ENCODE data around the gene RNF175.

The RNF175 gene

DNA sequence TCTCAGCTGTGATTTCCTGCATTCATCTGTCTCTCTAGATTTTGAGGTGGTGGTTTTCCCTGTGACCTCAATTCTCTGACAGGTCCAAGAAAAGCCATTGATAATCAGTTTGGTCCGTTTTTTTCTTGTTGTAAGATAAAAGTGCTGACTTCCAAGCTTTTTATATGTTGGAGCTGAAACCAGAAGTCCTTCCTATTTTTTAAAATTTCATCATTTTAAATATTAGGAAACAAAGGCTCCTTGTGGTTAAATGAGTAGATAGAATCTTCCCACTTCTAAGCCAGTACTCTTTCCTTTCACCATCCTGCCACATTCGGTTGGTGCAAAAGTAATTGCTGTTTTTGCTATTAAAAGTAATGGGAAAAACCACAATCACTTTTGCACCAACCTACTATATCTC is 18.3 kb downstream of the RNF175 start:
- Mint-ChIP-seq H3K36me3 (peaks cover 5% of the 10 kb centered on the region), H3K9me3 (ENCODE audit: low read depth) (no peaks in the 10 kb centered on the region), H3K4me3 (no peak overlapping the region), H3K4me1 (ENCODE audit: low read depth) (no peaks in the 10 kb centered on the region), H3K27me3 (peaks cover 2% of the 10 kb centered on the region), H3K27ac (no peak overlapping the region)

DNA sequence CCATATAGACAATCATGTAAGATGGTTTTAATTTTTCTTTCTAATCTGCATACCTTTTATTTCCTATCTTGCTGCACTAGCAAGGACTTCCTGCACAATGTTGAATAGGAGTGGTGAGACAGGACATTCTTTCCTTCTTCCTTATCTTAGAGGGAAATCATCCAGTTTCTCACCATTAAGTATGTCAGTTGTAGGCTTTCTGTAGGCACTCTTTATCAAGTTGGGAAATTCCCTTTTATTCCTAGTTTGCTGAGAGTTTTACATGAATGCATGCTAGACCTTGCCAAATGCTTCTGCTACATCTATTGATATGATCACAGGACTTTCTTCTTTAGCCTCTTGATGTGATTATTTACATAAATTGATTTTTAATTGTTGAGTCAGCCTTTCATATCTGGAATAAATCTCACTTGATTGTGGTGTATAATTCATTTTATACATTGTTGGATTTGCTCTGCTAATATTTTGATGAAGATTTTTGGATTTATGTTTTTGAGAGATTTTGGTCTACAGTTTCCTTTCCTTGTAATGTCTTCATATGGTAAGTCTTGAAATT is 23.8 kb downstream of the RNF175 start:
- Mint-ChIP-seq H3K27me3 (peaks cover 2% of the 10 kb centered on the region), H3K4me1 (ENCODE audit: low read depth) (no peaks in the 10 kb centered on the region), H3K27ac (no peak overlapping the region), H3K36me3 (peaks cover 5% of the 10 kb centered on the region), H3K4me3 (no peak overlapping the region), H3K9me3 (ENCODE audit: low read depth) (no peaks in the 10 kb centered on the region)

DNA sequence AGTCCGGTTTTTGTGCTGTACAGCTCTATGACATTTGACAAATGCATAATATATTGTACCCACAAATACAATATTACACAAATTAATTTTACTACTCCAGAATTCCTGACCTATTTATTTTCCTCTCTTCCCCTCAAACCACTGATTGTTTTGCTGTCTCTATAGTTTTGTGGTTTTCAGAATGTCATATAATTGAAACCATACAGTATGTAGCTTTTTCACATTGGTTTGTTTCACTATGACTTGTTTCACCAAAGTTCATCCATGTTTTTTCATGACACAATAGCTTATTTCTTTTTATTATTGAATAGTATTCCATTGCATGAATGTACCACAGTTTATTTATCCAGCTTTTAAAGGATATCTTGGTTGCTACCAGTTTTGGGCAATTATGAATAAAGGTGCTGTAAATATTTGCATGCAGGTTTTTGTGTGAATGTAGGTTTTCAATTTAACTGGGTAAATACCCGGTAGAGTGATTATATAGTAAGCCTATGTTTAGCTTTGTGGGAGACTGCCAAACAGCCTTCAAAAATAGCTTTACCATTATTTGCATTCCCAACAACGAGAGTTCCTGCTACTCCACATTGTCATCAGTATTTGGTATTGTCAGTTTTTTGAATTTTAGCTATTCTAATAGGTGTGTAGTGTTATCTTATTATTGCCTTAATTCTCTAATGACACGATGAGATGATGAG is 25.9 kb downstream of the RNF175 start:
- Mint-ChIP-seq H3K9me3 (ENCODE audit: low read depth) (no peaks in the 10 kb centered on the region), H3K36me3 (no peaks in the 10 kb centered on the region)

DNA sequence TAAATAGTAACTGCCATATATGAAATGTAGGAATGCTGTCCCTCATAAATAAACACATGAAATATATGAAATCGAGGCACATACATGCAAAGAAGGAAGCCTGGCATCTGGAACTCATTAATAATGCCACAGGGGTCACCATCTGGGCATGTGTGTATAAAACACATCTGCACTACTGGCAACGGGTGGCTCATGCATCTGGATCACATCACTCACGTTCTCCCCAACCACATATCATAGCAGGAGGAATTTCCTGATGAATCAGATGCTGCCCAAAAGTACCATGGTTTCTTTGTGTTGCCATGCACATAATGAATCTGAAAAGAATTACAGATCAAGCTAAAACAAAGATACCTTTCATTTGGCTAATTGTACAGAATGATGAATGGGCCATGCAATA is 28.6 kb downstream of the RNF175 start:
- Mint-ChIP-seq H3K9me3 (ENCODE audit: low read depth) (no peaks in the 10 kb centered on the region), H3K4me1 (ENCODE audit: low read depth) (no peaks in the 10 kb centered on the region), H3K27me3 (no peaks in the 10 kb centered on the region), H3K4me3 (no peak overlapping the region), H3K36me3 (no peaks in the 10 kb centered on the region), H3K27ac (no peak overlapping the region)

More for the DNA sequence above, 25.9 kb downstream of the RNF175 start:
- no peak overlapping the region for H3K27ac Mint-ChIP-seq
- H3K27me3 Mint-ChIP-seq, result no peaks in the 10 kb centered on the region
- H3K4me1 Mint-ChIP-seq (ENCODE audit: low read depth), result no peaks in the 10 kb centered on the region
- no peak overlapping the region for H3K4me3 Mint-ChIP-seq

DNA sequence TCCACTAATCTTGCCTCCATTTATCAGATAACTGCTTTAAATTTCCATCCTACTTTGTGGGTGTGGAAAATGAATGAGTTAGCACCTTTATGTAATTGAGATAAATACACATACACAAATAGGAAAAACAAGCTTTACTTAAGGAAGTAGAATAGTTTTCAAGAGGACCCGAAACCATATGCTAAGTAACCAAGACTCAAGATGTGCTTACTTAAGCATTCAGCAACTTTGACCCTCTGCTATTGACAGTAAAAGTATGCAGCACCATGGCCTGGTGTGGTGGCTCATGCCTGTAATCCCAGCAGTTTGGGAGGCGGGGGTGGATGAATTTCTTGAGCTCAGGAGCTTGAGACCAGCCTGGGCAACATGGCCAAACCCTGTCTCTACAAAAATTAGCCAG is 29.9 kb downstream of the RNF175 start:
- H3K4me3 Mint-ChIP-seq, result no peak overlapping the region

DNA sequence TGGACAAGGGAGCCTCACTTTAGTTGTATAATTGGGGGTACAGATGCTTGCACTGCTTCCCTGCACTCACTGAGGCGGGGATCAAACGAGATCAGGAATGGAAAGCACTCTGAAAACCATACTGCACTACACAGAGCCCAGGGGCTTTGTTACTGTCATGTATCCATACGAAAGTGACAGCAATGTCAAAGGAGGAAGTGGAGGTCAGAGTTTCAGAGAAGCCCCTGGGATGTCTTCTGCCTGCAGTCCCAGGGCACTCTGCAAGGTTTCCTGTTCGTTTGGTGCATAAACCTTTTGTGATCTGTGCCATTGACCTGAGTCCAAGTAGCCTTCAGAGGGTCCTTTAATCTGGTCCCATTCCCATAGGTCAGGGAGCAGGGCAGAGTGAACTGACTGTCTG is 31.2 kb downstream of the RNF175 start:
- H3K4me1 Mint-ChIP-seq (ENCODE audit: low read depth), result no peaks in the 10 kb centered on the region
- no peak overlapping the region for H3K27ac Mint-ChIP-seq
- H3K36me3 Mint-ChIP-seq, result no peaks in the 10 kb centered on the region
- H3K9me3 Mint-ChIP-seq (ENCODE audit: low read depth), result no peaks in the 10 kb centered on the region
- no peaks in the 10 kb centered on the region for H3K27me3 Mint-ChIP-seq
- no peak overlapping the region for H3K4me3 Mint-ChIP-seq

More for the DNA sequence above, 29.9 kb downstream of the RNF175 start:
- H3K9me3 Mint-ChIP-seq (ENCODE audit: low read depth), result no peaks in the 10 kb centered on the region
- H3K4me1 Mint-ChIP-seq (ENCODE audit: low read depth), result no peaks in the 10 kb centered on the region
- no peaks in the 10 kb centered on the region for H3K36me3 Mint-ChIP-seq
- no peaks in the 10 kb centered on the region for H3K27me3 Mint-ChIP-seq
- H3K27ac Mint-ChIP-seq, result no peak overlapping the region

DNA sequence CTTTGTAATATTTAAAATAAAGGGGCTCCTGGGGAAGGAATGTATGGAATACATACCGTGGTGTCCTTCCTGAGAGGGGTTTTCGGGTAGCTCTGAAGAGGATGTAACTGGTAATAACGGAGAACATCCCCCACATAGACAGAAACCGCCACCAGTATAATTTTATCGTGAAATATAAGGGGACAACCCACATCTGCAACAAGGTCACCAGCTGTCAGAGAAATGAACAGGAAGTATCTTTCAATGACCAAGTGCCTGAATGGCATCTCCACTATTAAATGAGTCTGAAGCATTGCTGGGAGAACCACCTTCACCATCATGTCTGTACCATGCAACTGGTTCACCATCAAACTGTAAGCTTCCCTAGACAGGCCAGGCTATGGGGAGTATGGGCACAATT is 31.7 kb downstream of the RNF175 start:
- H3K4me3 Mint-ChIP-seq, result no peak overlapping the region
- no peak overlapping the region for H3K27ac Mint-ChIP-seq
- H3K27me3 Mint-ChIP-seq, result no peaks in the 10 kb centered on the region

DNA sequence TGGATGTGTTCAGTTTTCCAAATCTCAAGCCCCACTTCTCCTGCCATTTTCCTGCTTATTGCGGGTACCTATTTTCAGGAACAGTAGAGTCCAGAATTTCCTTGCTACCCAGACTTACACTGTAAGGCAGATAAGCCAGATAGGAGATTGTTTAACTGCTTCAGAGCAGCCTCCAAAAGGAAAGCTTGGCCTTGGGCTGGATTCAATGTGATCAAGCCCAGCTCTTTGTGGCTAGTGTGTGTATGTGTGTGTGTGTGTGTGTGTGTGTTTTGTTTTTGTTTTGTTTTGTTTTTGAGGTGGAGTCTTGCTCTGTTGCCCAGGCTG is 34.0 kb downstream of the RNF175 start:
- no peaks in the 10 kb centered on the region for H3K9me3 Mint-ChIP-seq (ENCODE audit: low read depth)
- H3K36me3 Mint-ChIP-seq, result no peaks in the 10 kb centered on the region

More for the DNA sequence above, 31.7 kb downstream of the RNF175 start:
- Mint-ChIP-seq H3K9me3 (ENCODE audit: low read depth) (no peaks in the 10 kb centered on the region), H3K4me1 (ENCODE audit: low read depth) (no peaks in the 10 kb centered on the region), H3K36me3 (no peaks in the 10 kb centered on the region)

DNA sequence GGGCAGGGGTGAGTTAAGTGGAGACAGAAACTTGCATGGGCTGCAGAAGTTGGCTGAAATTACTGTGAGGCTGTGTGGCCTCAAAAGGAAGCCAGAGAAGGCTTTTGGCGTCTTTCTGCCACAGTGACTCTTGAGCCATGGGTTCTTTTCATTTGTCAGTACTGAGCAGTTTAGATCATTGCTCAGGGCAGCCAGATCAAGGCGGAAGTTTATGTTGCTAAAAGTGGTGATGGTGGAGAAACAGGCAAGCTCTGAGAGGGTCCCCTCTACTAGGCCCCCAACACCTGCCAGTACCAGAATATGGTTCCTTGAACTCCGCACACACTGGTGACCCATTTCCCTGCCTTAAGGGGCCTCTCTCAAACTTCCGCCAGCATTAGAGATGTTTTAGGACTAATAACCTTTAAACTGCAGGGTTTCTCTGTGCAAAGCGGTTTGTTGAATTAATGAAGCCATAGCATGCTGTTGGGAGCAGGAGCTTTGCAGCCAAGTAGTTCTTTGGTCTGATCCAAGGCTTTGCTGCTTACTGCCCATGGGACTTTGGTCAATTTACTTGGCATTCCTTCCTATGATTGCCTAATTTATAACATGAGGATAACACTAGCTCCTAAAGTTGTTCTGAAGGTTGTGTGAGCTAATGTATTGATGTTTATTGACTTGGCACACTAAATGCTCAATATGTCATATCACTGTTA is 34.5 kb downstream of the RNF175 start:
- H3K27me3 Mint-ChIP-seq, result no peaks in the 10 kb centered on the region
- H3K27ac Mint-ChIP-seq, result no peak overlapping the region
- no peaks in the 10 kb centered on the region for H3K36me3 Mint-ChIP-seq
- H3K4me3 Mint-ChIP-seq, result no peak overlapping the region
- no peaks in the 10 kb centered on the region for H3K4me1 Mint-ChIP-seq (ENCODE audit: low read depth)
- no peaks in the 10 kb centered on the region for H3K9me3 Mint-ChIP-seq (ENCODE audit: low read depth)

More for the DNA sequence above, 34.0 kb downstream of the RNF175 start:
- H3K4me1 Mint-ChIP-seq (ENCODE audit: low read depth), result no peaks in the 10 kb centered on the region
- H3K27ac Mint-ChIP-seq, result no peak overlapping the region
- no peak overlapping the region for H3K4me3 Mint-ChIP-seq
- H3K27me3 Mint-ChIP-seq, result no peaks in the 10 kb centered on the region

DNA sequence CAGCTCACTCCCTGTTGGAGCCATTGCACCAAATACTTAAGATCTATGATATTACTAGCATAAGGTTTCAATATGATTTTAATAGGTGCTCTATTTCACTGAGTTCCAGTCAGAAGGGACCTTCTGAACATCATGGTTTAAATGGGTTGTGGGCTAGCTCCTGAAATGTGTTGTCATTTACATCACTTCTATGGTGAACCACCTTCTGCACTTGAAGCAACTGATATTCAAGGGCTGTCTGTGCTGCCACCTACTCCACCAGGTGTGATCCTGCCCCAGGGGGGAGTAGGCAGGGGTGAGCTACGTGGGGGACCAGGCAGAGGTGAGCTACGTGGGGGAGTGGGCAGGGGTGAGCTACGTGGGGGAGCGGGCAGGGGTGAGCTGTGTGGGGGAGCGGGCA is 35.2 kb downstream of the RNF175 start:
- no peaks in the 10 kb centered on the region for H3K36me3 Mint-ChIP-seq
- no peaks in the 10 kb centered on the region for H3K4me1 Mint-ChIP-seq (ENCODE audit: low read depth)
- no peaks in the 10 kb centered on the region for H3K9me3 Mint-ChIP-seq (ENCODE audit: low read depth)
- H3K4me3 Mint-ChIP-seq, result no peak overlapping the region
- no peak overlapping the region for H3K27ac Mint-ChIP-seq
- no peaks in the 10 kb centered on the region for H3K27me3 Mint-ChIP-seq

DNA sequence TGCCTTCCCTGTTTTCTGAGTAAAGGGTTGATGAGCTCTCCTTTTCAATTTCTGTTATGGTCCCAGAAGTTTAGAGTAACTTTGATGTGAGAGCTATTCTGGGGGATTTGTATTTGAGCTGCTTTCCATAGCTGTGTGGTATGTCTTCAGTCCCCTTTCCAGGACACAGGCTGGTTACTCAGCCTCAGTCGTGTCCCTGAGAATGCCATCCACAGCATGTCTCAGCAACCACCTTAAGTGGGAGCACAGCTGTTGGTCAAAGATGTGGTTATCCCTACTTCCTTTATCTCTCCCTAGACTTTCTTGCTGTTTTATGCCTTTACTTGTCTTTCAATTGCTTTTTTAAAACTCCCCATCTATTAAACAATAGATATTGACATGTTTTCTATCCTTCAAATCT is 37.8 kb downstream of the RNF175 start:
- no peaks in the 10 kb centered on the region for H3K9me3 Mint-ChIP-seq (ENCODE audit: low read depth)
- no peak overlapping the region for H3K4me3 Mint-ChIP-seq
- H3K27me3 Mint-ChIP-seq, result peaks cover 3% of the 10 kb centered on the region
- no peaks in the 10 kb centered on the region for H3K4me1 Mint-ChIP-seq (ENCODE audit: low read depth)
- H3K36me3 Mint-ChIP-seq, result peaks cover 3% of the 10 kb centered on the region
- no peak overlapping the region for H3K27ac Mint-ChIP-seq

DNA sequence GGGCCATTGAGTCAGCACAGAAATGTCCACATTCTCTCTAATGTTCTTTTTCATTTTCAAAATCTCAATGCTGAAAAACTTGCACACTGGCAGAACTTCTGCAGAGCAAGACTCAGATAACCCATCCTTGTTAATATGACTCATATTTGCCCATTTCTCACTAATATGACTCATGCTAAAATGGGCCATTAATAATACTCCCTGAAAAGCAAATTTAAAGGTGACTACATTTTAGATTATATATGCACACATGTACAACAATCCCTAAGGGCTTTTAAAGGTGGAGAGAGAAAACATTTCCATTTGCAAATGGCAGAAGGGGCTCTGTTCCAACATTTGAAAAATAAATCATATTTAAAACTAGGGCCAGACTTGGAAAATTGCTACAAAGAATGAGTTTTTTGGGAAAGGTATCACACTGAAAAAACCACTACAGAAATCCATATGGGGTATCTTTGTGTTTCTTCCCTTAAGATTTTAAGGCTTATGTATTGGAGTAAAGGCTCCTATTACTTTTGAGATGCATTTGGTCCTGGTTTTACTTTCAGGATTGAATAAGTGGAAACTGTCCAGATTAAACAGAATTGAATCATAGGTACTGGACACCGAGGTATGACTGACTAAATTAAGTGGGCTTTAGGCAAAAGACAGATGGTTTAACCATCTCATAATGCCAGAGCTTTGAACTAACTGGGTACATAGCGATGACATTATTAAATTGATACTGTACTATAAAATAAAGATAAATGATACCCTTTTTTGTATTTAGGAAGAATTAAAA is 45.8 kb downstream of the RNF175 start:
- Mint-ChIP-seq H3K27ac (no peak overlapping the region), H3K4me1 (ENCODE audit: low read depth) (peaks cover 6% of the 10 kb centered on the region), H3K9me3 (ENCODE audit: low read depth) (no peaks in the 10 kb centered on the region), H3K36me3 (peaks cover under 1% of the 10 kb centered on the region), H3K27me3 (peaks cover 3% of the 10 kb centered on the region), H3K4me3 (no peak overlapping the region)

DNA sequence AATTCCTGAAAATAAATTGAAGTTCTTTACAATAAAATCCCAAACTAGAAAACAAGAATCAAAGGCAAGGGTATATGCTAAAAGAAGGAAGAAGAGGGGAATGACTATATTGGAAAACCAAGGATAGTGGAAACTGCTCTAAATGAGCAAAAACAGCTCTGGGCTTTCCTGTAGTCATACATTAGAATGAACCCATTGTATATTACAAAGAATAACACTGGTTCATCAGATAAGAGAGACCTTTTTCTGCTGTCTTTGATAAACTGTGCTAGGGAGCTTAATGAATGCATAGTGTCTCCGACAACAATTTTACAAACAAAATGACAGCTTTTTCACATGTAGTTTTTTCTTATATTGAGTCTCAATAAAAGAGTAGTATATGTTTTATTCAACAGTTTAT is 49.1 kb downstream of the RNF175 start:
- no peak overlapping the region for H3K27ac Mint-ChIP-seq
- H3K4me1 Mint-ChIP-seq (ENCODE audit: low read depth), result peaks cover 16% of the 10 kb centered on the region
- no peaks in the 10 kb centered on the region for H3K9me3 Mint-ChIP-seq (ENCODE audit: low read depth)
- no peaks in the 10 kb centered on the region for H3K36me3 Mint-ChIP-seq
- H3K27me3 Mint-ChIP-seq, result peaks cover 2% of the 10 kb centered on the region
- no peak overlapping the region for H3K4me3 Mint-ChIP-seq

DNA sequence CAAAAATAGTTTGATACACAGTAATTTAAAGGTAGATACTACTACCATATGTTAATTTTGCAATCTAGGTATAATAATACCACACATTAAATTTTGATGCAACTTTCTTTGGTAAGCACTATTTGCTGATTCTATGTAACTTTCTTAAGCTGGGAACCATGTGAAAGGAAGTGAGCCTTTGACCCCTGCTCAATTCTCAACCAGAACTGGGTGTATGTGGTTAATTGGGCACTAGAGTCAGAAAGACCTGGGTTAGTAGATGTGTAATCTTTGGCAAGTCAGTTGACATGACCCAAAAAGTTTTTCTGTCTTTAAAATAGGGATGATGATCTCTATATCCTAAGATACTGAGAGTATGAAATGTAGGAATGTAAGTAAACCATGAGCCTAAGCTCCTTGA is 53.3 kb downstream of the RNF175 start:
- Mint-ChIP-seq H3K4me1 (ENCODE audit: low read depth) (peaks cover 10% of the 10 kb centered on the region), H3K27ac (no peak overlapping the region), H3K36me3 (peaks cover 5% of the 10 kb centered on the region), H3K27me3 (peaks cover 1% of the 10 kb centered on the region), H3K4me3 (no peak overlapping the region), H3K9me3 (ENCODE audit: low read depth) (no peaks in the 10 kb centered on the region)

All from activated naive CD8-positive, alpha-beta T cell (primary cell).